ENCODE data around the gene GLYR1. TPM values are rescaled to one million over a fixed set of nuclear protein-coding genes. Genes with fewer than 3 reads are reported as not detected.

The GLYR1 gene
- total and polyA plus RNA-seq, 2 experiments from 2014 or later: 59.9 to 105 TPM

- Histone ChIP-seq H3K27ac (ENCODE audit: low read depth) (no peak overlapping the region), H3K79me2 (replicated peaks; ENCODE audit: insufficient read depth) (0 out of 2 replicates have a peak, but pooled peaks cover 3% of the 10 kb centered on the region), H3F3A (replicated peaks; ENCODE audit: low read depth) (0 out of 2 replicates have a peak, but pooled peaks cover 9% of the 10 kb centered on the region), H2AFZ (no peak overlapping the region), H3K9me2 (ENCODE audit: insufficient read depth) (no peaks in the 10 kb centered on the region), H3K27me3 (ENCODE audit: insufficient read depth) (no peaks in the 10 kb centered on the region), H3K4me3 (no peak overlapping the region), H4K20me1 (replicated peaks; ENCODE audit: insufficient read depth) (no peaks in the 10 kb centered on the region), H3K4me2 (no peak overlapping the region), H3K4me1 (ENCODE audit: insufficient read depth) (no peaks in the 10 kb centered on the region), H3K36me3 (ENCODE audit: insufficient read depth) (peaks cover 25% of the 10 kb centered on the region)
- Mint-ChIP-seq H3K36me3 (ENCODE audit: low read depth) (peaks cover 80% of the 10 kb centered on the region), H3K4me1 (no peaks in the 10 kb centered on the region), H3K27ac (no peak overlapping the region), H3K27me3 (ENCODE audit: insufficient read depth, low read depth, poor library complexity) (peaks cover 7% of the 10 kb centered on the region), H3K9me3 (no peaks in the 10 kb centered on the region), H3K4me3 (no peak overlapping the region)
- ATAC-seq: no peak; the same call in 2 of the 3 replicates
- no peak for TF ChIP-seq EZH2 (IDR thresholded peaks at IDR 0.05; ENCODE audit: low read depth, unreplicated experiment)
- no peak for TF ChIP-seq CREB1 (CRISPR knock-in tag; IDR thresholded peaks at IDR 0.05; ENCODE audit: low read depth)
- no peak for TF ChIP-seq EZH2phosphoT487 (IDR thresholded peaks at IDR 0.05; ENCODE audit: unreplicated experiment)
- no peak for TF ChIP-seq STAT1 (IDR thresholded peaks at IDR 0.05; ENCODE audit: unreplicated experiment)
- no peak for TF ChIP-seq ZNF331 (CRISPR knock-in tag; IDR thresholded peaks at IDR 0.05; ENCODE audit: low read depth)
- TF ChIP-seq ZNF114 (CRISPR knock-in tag; IDR thresholded peaks at IDR 0.05): no peak
- TF ChIP-seq POLR2AphosphoS5 (IDR thresholded peaks at IDR 0.05; ENCODE audit: low read depth): no peak
- no peak for TF ChIP-seq ZNF462 (CRISPR knock-in tag; IDR thresholded peaks at IDR 0.05)
- no peak for TF ChIP-seq CTCF (conservative IDR thresholded peaks at IDR 0.05; ENCODE audit: low read depth in 2 of 2)
- no peak for TF ChIP-seq ETS1 (IDR thresholded peaks at IDR 0.05)
- no peak for TF ChIP-seq JUNB (IDR thresholded peaks at IDR 0.05; ENCODE audit: unreplicated experiment)
- TF ChIP-seq NANOG (IDR thresholded peaks at IDR 0.05; ENCODE audit: borderline replicate concordance): no peak
- TF ChIP-seq REST (IDR thresholded peaks at IDR 0.05; ENCODE audit: unreplicated experiment): no peak
- DNase-seq (ENCODE audit: low spot score): no peak
These were observed 35.8 kb downstream of the GLYR1 start for GRCh38 chr16:4811242-4811641.

All from GM23338 (cell line).